DMS 273 (cell line): ENCODE results near the gene OR4M1.
A peak's percentile ranks its signal among the peaks of the same experiment; 100 is the strongest.
"Not testable (repeated sequence)": the region's sequence is repeated elsewhere in the genome, so short reads cannot be mapped to it uniquely, and the experiment has no call there.

ENCODE experiments used
- DNase-seq: peaks from one replicate; lab custom pipeline; 2025; ENCODE audit not compliant: unreplicated experiment; lab: John Stamatoyannopoulos, UW

Gene OR4M1

DNA sequence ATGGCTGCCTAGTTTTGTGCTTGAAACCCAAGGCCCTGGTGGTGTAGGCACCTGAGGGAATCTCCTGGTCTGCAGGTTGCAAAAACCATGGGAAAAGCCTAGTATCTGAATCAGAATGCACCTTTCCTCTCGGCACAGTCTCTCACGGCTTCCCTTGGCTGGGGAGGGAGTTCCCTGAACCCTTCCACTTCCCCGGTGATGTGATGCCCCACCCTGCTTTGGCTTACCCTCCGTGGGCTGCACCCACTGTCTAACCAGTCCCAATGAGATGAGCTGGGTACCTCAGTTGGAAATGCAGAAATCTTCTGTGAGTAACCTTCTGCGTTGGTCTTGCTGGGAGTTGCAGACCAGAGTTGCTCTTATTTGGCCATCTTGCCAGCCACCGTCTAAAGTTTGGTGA is 47.7 kb downstream of the OR4M1 start:
- not testable (repeated sequence) for DNase-seq

DNA sequence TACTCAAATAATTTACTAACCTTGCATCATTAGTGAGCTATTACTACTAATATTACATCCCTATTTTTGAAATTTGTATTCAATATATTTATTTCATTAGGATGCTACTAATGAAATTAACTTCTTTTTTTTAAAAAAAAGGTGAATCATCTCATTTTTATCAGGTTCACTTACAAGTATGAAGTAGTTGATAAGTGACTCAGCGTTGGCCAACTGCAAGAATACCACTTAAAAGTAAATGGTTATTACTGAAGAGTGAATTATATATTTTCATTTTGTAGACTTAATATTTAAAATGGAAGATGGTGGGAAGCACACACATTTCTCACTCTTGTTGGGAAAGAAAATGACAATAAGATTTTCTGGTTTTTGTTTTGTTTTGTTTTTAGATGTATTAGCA is 49.9 kb downstream of the OR4M1 start:
- DNase-seq = no peak

DNA sequence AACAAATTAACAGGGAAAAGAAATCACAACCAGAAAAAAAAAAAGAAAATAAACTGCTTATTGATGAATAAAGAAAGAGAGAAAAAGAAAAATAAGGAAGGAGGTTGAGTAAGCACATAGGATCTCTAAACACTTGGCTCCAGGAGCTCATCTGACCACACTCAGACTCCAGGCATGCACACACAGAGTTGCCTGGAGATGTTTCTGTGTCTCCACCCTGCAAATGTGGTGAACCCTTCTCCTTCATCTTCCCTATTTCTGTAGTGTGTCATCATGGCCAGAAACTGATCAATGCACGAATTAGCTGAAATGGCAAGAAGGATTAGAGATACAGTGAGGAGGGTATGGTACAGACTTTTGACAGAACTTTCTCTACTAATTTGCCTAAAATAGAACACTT is 50.5 kb downstream of the OR4M1 start:
- no peak for DNase-seq

DNA sequence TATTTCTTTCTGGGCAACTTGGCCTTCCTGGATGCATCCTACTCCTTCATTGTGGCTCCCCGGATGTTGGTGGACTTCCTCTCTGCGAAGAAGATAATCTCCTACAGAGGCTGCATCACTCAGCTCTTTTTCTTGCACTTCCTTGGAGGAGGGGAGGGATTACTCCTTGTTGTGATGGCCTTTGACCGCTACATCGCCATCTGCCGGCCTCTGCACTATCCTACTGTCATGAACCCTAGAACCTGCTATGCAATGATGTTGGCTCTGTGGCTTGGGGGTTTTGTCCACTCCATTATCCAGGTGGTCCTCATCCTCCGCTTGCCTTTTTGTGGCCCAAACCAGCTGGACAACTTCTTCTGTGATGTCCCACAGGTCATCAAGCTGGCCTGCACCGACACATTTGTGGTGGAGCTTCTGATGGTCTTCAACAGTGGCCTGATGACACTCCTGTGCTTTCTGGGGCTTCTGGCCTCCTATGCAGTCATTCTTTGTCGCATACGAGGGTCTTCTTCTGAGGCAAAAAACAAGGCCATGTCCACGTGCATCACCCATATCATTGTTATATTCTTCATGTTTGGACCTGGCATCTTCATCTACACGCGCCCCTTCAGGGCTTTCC is 54.4 kb downstream of the OR4M1 start:
- not testable (repeated sequence) for DNase-seq

DNA sequence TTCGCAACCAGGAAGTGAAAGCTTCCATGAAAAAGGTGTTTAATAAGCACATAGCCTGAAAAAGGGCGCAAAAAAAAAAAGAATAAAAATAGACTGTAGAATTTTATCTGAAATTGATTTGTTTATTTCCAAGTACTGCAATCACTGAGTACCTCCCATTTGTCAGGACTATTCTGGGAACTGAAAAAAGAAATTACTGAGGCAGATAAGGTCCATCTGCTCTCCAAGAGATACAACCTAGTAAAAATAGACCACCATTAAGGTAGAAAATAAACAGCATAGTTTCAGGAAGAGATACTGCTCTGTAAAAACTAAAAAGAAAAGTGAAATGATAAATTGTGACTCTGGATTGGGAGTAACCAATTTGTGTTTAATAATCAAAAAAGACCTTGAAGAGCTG is 55.0 kb downstream of the OR4M1 start:
- DNase-seq = peak; percentile 21
